LNCaP clone FGC (cell line): ENCODE data around the gene PCDHA1.
"Not testable (repeated sequence)": the region's sequence is repeated elsewhere in the genome, so short reads cannot be mapped to it uniquely, and the experiment has no call there.

Experiments
- DNase-seq: peaks from one replicate; pipeline ENCODE4 v3.0.0-alpha.2; 2011; ENCODE audit warnings: low read depth
- H3K4me3 ChIP-seq: 2 replicates; pipeline ENCODE4 v1.5.1; 2011; ENCODE audit warnings: mild to moderate bottlenecking, low read depth, low read length, control low read depth
- CTCF ChIP-seq: IDR thresholded peaks from 2 replicates; pipeline ENCODE4 v1.5.1; 2012; ENCODE audit warnings: mild to moderate bottlenecking; ENCODE audit not compliant: control insufficient read depth, insufficient read depth; ENCODE audit errors: extremely low read depth

The PCDHA1 gene

DNA sequence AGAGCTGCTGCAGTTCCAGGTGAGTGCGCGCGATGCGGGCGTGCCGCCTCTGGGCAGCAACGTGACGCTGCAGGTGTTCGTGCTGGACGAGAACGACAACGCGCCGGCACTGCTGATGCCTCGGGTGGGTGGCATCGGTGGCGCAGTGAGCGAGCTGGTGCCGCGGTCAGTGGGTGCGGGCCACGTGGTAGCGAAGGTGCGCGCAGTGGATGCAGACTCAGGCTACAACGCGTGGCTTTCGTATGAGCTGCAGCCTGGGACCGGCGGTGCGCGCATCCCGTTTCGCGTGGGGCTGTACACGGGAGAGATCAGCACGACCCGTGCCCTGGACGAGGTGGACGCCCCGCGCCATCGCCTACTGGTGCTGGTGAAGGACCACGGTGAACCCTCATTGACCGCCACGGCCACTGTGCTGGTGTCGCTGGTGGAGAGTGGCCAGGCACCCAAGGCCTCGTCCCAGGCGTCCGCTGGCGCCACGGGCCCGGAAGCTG is 16.9 kb downstream of the PCDHA1 start:
- no peak for TF ChIP-seq CTCF
- H3K4me3 ChIP-seq: no peak overlapping the region
- DNase-seq: no peak

- peak; percentile 57 for TF ChIP-seq CTCF
- H3K4me3 ChIP-seq: no peak within 1 kb of the TSS
- no peak for DNase-seq
Observed at GRCh38 chr5:140806834-140807775, 21.2 kb downstream of the PCDHA1 start, which contains the start of gene PCDHA4. Gene PCDHA4 (plus strand): TSS chr5:140807068.

- not testable (repeated sequence) for H3K4me3 ChIP-seq, DNase-seq
Observed at GRCh38 chr5:140808241-140808888, 22.4 kb downstream of the PCDHA1 start.

- no peak overlapping the region for H3K4me3 ChIP-seq
- no peak for DNase-seq
- TF ChIP-seq CTCF: no peak
Observed at GRCh38 chr5:140808889-140809291, 22.9 kb downstream of the PCDHA1 start.

DNA sequence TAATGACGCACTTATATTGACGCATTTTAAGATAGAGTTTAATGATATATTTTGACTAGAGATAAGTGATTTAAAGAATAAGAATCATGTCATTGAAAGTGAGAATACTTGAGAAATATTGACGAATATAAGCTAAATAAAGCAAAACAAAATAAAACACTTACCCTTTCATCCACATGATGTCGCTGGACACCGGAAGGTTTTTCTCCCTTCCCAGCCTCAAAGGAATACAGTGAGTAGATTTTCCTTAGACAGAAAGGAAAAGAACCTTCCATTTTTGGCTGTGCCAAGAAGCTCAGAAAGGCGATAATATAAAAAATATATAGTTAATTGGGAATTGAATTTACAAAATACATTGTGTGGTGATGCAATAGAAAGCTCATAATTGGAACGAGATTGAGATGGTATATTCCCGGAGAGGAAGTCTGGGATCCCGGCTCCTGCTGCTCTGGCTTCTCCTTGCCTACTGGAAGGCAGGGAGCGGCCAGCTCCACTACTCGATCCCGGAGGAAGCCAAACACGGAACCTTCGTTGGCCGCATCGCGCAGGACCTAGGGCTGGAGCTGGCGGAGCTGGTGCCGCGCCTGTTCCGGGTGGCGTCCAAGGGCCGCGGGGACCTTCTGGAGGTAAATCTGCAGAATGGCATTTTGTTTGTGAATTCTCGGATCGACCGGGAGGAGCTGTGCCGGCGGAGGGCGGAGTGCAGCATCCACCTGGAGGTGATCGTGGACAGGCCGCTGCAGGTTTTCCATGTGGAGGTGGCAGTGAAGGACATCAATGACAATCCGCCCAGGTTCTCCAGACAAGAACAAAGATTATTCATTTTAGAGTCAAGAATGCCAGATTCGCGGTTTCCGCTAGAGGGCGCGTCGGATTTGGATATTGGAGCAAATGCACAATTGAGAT is 35.7 kb downstream of the PCDHA1 start, which contains the start of gene PCDHA5:
PCDHA5 (plus strand) TSS at position 239 of the 906 bp plus-strand sequence.
- TF ChIP-seq CTCF: peak; percentile 69
- H3K4me3 ChIP-seq: no peak within 1 kb of the TSS
- DNase-seq: no peak

DNA sequence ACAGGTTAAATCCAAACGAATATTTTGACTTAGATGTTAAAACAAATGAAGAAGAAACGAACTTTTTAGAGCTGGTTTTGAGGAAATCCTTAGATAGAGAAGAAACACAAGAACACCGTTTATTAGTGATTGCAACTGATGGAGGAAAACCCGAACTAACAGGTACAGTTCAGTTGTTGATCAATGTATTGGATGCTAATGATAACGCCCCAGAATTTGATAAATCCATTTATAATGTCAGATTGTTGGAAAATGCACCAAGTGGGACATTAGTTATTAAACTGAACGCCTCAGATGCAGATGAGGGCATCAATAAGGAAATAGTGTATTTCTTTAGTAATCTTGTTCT is 36.3 kb downstream of the PCDHA1 start:
- TF ChIP-seq CTCF: no peak
- H3K4me3 ChIP-seq: no peak overlapping the region

DNA sequence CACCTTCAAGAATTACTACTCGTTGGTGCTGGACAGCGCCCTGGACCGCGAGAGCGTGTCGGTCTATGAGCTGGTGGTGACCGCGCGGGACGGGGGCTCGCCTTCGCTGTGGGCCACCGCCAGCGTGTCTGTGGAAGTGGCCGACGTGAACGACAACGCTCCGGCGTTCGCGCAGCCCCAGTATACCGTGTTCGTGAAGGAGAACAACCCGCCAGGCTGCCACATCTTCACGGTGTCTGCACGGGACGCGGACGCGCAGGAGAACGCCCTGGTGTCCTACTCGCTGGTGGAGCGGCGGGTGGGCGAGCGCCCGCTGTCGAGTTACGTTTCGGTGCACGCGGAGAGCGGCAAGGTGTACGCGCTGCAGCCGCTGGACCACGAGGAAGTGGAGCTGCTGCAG is 37.0 kb downstream of the PCDHA1 start:
- not testable (repeated sequence) for DNase-seq, H3K4me3 ChIP-seq

More for the DNA sequence above, 36.3 kb downstream of the PCDHA1 start:
- no peak for DNase-seq
